Right lobe of liver (tissue), 6 donors: ENCODE measurements around the gene ZNF282. TPM values are rescaled to one million over a fixed set of nuclear protein-coding genes. Genes with fewer than 3 reads are reported as not detected.

ENCODE experiments used
- ATAC-seq, 4 donors: fragments of 200-7000 bp; cut with Tn5 transposase; one replicate each; pipeline ENCODE4 v1.9.1; 2020; ENCODE audit warnings: mild to moderate bottlenecking in 4 of 4, moderate library complexity in 4 of 4
- DNase-seq, 3 donors: peaks; one replicate each; pipeline ENCODE4 v3.0.0-alpha.2; 2020
- H3K27ac ChIP-seq, 3 donors: fragments of 200-600 bp; one replicate each; pipeline ENCODE4 v1.8.0; 2022
- H3K27me3 ChIP-seq, 2 donors: fragments of 200-600 bp; one replicate each; pipeline ENCODE4 v1.8.0; 2022
- H3K36me3 ChIP-seq, 4 donors: fragments of 200-600 bp; sonication (generic) in 1 of 4; one replicate each; pipeline versions ENCODE4 v1.5.1 to v1.8.0; 2017 to 2022; ENCODE audit warnings: control low read depth in 1 of 4
- H3K4me1 ChIP-seq, 4 donors: fragments of 200-600 bp; sonication (generic) in 1 of 4; one replicate each; pipeline versions ENCODE4 v1.5.1 to v1.8.0; 2017 to 2022; ENCODE audit warnings: control low read depth in 1 of 4
- H3K4me3 ChIP-seq, 3 donors: fragments of 200-600 bp; one replicate each; pipeline ENCODE4 v1.8.0; 2022
- H3K9me3 ChIP-seq, 4 donors: fragments of 200-600 bp; sonication (generic) in 1 of 4; one replicate each; pipeline versions ENCODE4 v1.5.1 to v1.8.0; 2017 to 2022; ENCODE audit warnings: control low read depth in 1 of 4
- CTCF ChIP-seq, 4 donors: fragments of 200-600 bp in 3 of 4; fragments of 450-650 bp in 1 of 4; IDR thresholded peaks; one replicate each; pipeline versions ENCODE4 v1.5.1 to v1.8.0; 2016 to 2022; ENCODE audit warnings: antibody characterized with exemption in 4 of 4, mild to moderate bottlenecking in 2 of 4
- POLR2A ChIP-seq: fragments of 450-650 bp; IDR thresholded peaks from one replicate; pipeline ENCODE4 v1.6.1; 2017; ENCODE audit warnings: antibody characterized with exemption, mild to moderate bottlenecking
- WGBS: methylation state at CpG from one replicate; pipeline ENCODE4 v1.1.6; 2018; ENCODE audit warnings: low coverage, low lambda C conversion rate; ENCODE audit not compliant: insufficient coverage; ENCODE audit errors: missing lambda C conversion rate; 5-methylcytosine and 5-hydroxymethylcytosine counted together
- intact Hi-C, 2 donors: fragments of 100-400 bp; cut with DNase I; formaldehyde crosslinking; loops; one replicate each; pipeline versions ENCODE4 v1.11.2 to v1.14.1; 2022
- total RNA-seq, 6 experiments: library from RNA; depleted of rRNA in 2 of 6; stranded (reverse); fragments of >200 nt in 2 of 6; fragmentation: NEBNext Ultra II Directional in 3 of 6; extraction: Animal tissue kit (Norgen Biotek cat#: 25700) in 3 of 6; gene quantifications; one replicate each; pipeline versions ENCODE4 v1.1.0 to v1.2.4, GENCODE V29; 2016 to 2023
- donor health status: DM: no; HTN: yes; CAD: no.
- donor health status: DM: no; HTN: no; CAD: no.
- donor health status: DM: no; HTN: no; CAD: no.
- donor health status: DM: no; HTN: yes; CAD: no.
- donor health status: DM: no; HTN: yes; CAD: no.

Gene ZNF282
- total RNA-seq, 6 experiments from 2014 or later: 7.1 to 13.2 (median 10.0) TPM

GRCh38 chr7:149194799-149195179, 557 bp upstream of the ZNF282 start:
- no peaks in the 10 kb centered on the region for H3K9me3 ChIP-seq
- H3K36me3 ChIP-seq: peaks cover 0 to 18% (median 9%) of the 10 kb centered on the region in 4 donors
- H3K27me3 ChIP-seq: no peaks in the 10 kb centered on the region
- DNase-seq (no peak), ATAC-seq (no peak)
- H3K27ac ChIP-seq: peak overlapping the region in 2 of 3 donors; percentile 74 to 83
- H3K4me1 ChIP-seq: peaks cover 0 to 13% (median 4%) of the 10 kb centered on the region in 4 donors
- H3K4me3 ChIP-seq: peak overlapping the region; percentile 90
- TF ChIP-seq CTCF (IDR thresholded peaks at IDR 0.05) (no peak), POLR2A (no peak)
- WGBS: 86% methylated on average over 4 of the region's 4 CpGs
- intact Hi-C loops: no loop called here

- intact Hi-C loops: no loop called here
- H3K4me3 ChIP-seq: peak overlapping the region; percentile 90
- ATAC-seq: peak in 2 of 4 donors; percentile 4 to 6
- WGBS: 0% methylated on average over 10 of the region's 17 CpGs
- peak overlapping the region; percentile 34 to 74 (median 59) for H3K27ac ChIP-seq
- peaks cover 0 to 32% (median 16%) of the 10 kb centered on the region in 4 donors for H3K36me3 ChIP-seq
- DNase-seq: no peak
- TF ChIP-seq CTCF (IDR thresholded peaks at IDR 0.05): no peak
- TF ChIP-seq POLR2A: no peak
- H3K4me1 ChIP-seq: peaks cover 0 to 13% (median 4%) of the 10 kb centered on the region in 4 donors
- H3K9me3 ChIP-seq: no peaks in the 10 kb centered on the region
- no peaks in the 10 kb centered on the region for H3K27me3 ChIP-seq
These were observed 882 bp downstream of the ZNF282 start for GRCh38 chr7:149196151-149196704.

GRCh38 chr7:149196705-149197171, 1.4 kb downstream of the ZNF282 start:
- DNase-seq (no peak), ATAC-seq (peak; percentile 4 to 30 (median 17))
- Histone ChIP-seq H3K9me3 (no peaks in the 10 kb centered on the region), H3K36me3 (peaks cover 0 to 37% (median 16%) of the 10 kb centered on the region in 4 donors), H3K27ac (peak overlapping the region in 2 of 3 donors; percentile 34 to 74), H3K4me1 (peaks cover 0 to 13% (median 4%) of the 10 kb centered on the region in 4 donors), H3K27me3 (no peaks in the 10 kb centered on the region), H3K4me3 (peak overlapping the region; percentile 90)
- TF ChIP-seq POLR2A: no peak
- TF ChIP-seq CTCF (IDR thresholded peaks at IDR 0.05): no peak
- intact Hi-C loops: no loop called here
- whole genome bisulfite sequencing: no CpG with 5 or more reads among the region's 7 CpGs

GRCh38 chr7:149197675-149198074, 2.3 kb downstream of the ZNF282 start:
- H3K9me3 ChIP-seq: no peaks in the 10 kb centered on the region
- peaks cover 0 to 13% (median 4%) of the 10 kb centered on the region in 4 donors for H3K4me1 ChIP-seq
- no peak overlapping the region for H3K4me3 ChIP-seq
- H3K36me3 ChIP-seq: peaks cover 0 to 45% (median 16%) of the 10 kb centered on the region in 4 donors
- DNase-seq (no peak), ATAC-seq (no peak)
- TF ChIP-seq CTCF (IDR thresholded peaks at IDR 0.05) (no peak), POLR2A (no peak)
- H3K27ac ChIP-seq: no peak overlapping the region
- whole genome bisulfite sequencing: 66% methylated on average over 2 of the region's 4 CpGs
- H3K27me3 ChIP-seq: no peaks in the 10 kb centered on the region
- intact Hi-C loops: no loop called here
